ENCODE results near the gene RASA1. TPM values are rescaled to one million over a fixed set of nuclear protein-coding genes. Genes with fewer than 3 reads are reported as not detected.

The RASA1 gene
- total and polyA plus RNA-seq, 2 experiments from 2014 or later, result 9.3 to 35.0 TPM

GRCh38 chr5:87327998-87328397 lies 60.3 kb downstream of the RASA1 start (continued):
- TF ChIP-seq ETS1 (IDR thresholded peaks at IDR 0.05) (no peak), STAT1 (IDR thresholded peaks at IDR 0.05; ENCODE audit: unreplicated experiment) (no peak), ZNF331 (CRISPR knock-in tag; IDR thresholded peaks at IDR 0.05; ENCODE audit: low read depth) (no peak), ZNF462 (CRISPR knock-in tag; IDR thresholded peaks at IDR 0.05) (no peak), ZNF114 (CRISPR knock-in tag; IDR thresholded peaks at IDR 0.05) (no peak), NANOG (IDR thresholded peaks at IDR 0.05; ENCODE audit: borderline replicate concordance) (no peak)

- no peaks in the 10 kb centered on the region for H3K9me3 Mint-ChIP-seq
- peak overlapping the region; percentile 92; the same call in 1 of the 2 replicates for H3K27ac Mint-ChIP-seq
- H3K4me1 Mint-ChIP-seq, result peaks cover 7% of the 10 kb centered on the region; the same call in 2 of the 3 replicates
- Histone ChIP-seq H3K9me2 (ENCODE audit: insufficient read depth) (no peaks in the 10 kb centered on the region), H3K36me3 (ENCODE audit: insufficient read depth) (peaks cover 8% of the 10 kb centered on the region; the same call in 1 of the 2 replicates), H4K20me1 (replicated peaks; ENCODE audit: insufficient read depth) (no peaks in the 10 kb centered on the region), H3K79me2 (replicated peaks; ENCODE audit: insufficient read depth) (peaks cover 47% of the 10 kb centered on the region), H3K4me2 (no peak overlapping the region), H3K4me3 (no peak overlapping the region), H3F3A (replicated peaks; ENCODE audit: low read depth) (no peaks in the 10 kb centered on the region), H3K4me1 (ENCODE audit: insufficient read depth) (no peaks in the 10 kb centered on the region), H2AFZ (no peak overlapping the region), H3K27me3 (ENCODE audit: insufficient read depth) (no peaks in the 10 kb centered on the region), H3K27ac (ENCODE audit: low read depth) (no peak overlapping the region)
- H3K4me3 Mint-ChIP-seq, result no peak overlapping the region
- ATAC-seq, result no peak
- no peak for TF ChIP-seq CTCF (conservative IDR thresholded peaks at IDR 0.05; ENCODE audit: low read depth in 2 of 2)
- TF ChIP-seq EZH2 (IDR thresholded peaks at IDR 0.05; ENCODE audit: low read depth, unreplicated experiment), result no peak
- no peak for TF ChIP-seq ETS1 (IDR thresholded peaks at IDR 0.05)
- TF ChIP-seq NANOG (IDR thresholded peaks at IDR 0.05; ENCODE audit: borderline replicate concordance), result no peak
- DNase-seq (ENCODE audit: low spot score), result peak; percentile 7
- H3K27me3 Mint-ChIP-seq (ENCODE audit: insufficient read depth, low read depth, poor library complexity), result no peaks in the 10 kb centered on the region
- no peaks in the 10 kb centered on the region; the same call in 2 of the 3 replicates for H3K36me3 Mint-ChIP-seq (ENCODE audit: low read depth)
Measured at GRCh38 chr5:87329114-87329513, 61.4 kb downstream of the RASA1 start.
